ENCODE data around the gene MKRN1.

Gene MKRN1

DNA sequence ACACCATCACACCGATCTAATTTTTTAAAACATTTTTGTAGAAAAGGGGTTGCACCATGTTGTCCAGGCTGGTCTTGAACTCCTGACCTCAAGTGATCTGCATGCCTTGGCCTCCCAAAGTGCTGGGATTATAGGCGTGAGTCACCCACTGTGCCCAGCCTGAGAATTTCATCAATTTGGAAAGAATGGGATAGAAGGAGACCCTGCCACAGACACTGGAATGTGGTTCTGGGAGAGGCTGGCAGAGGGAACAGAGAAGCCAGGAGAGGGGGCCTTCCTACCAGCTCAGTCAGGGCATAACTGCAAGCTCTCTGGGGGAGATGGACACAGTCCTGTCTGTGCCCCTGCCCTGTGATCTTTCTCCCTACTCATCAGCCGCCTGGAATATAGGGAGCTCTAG is 42.1 kb upstream of the MKRN1 start:
- Histone ChIP-seq H2BK15ac (ENCODE audit: low read depth, poor library complexity, severe bottlenecking) (no peak overlapping the region), H4K8ac (ENCODE audit: low read length) (no peak overlapping the region), H3K14ac (ENCODE audit: low read length in 2 of 2) (no peak overlapping the region), H3K27me3 (ENCODE audit: control insufficient read depth in 1 of 2, insufficient read depth in 1 of 2, low read length in 2 of 2) (no peaks in the 10 kb centered on the region), H2BK5ac (ENCODE audit: low read depth, low read length, poor library complexity, severe bottlenecking) (no peak overlapping the region), H3K27ac (ENCODE audit: low read length, poor library complexity, severe bottlenecking) (no peak overlapping the region), H3K9me3 (ENCODE audit: control insufficient read depth, low read length) (no peaks in the 10 kb centered on the region), H3K9ac (ENCODE audit: low read length) (no peak overlapping the region), H3K79me1 (replicated peaks; ENCODE audit: low read length, poor library complexity, severe bottlenecking) (peaks cover 19% of the 10 kb centered on the region), H3K4me1 (ENCODE audit: control insufficient read depth, insufficient read depth, low read depth, low read length) (peaks cover 12% of the 10 kb centered on the region), H3K4ac (ENCODE audit: low read depth in 1 of 2, low read length in 2 of 2) (no peak overlapping the region), H4K91ac (ENCODE audit: low read length) (no peak overlapping the region), H2AK5ac (ENCODE audit: low read length, severe bottlenecking) (no peak overlapping the region), H2BK120ac (ENCODE audit: low read depth, low read length) (no peak overlapping the region), H3K4me3 (ENCODE audit: insufficient read depth in 1 of 2, low read depth in 1 of 2, low read length in 2 of 2) (no peak overlapping the region), H3K23ac (ENCODE audit: low read length in 2 of 2) (no peak overlapping the region), H3K4me2 (ENCODE audit: low read length, poor library complexity, severe bottlenecking) (no peak overlapping the region), H2BK12ac (ENCODE audit: low read length in 2 of 2) (no peak overlapping the region), H3K18ac (ENCODE audit: low read depth in 1 of 2, low read length in 2 of 2) (no peak overlapping the region), H3K36me3 (ENCODE audit: control insufficient read depth in 1 of 2, insufficient read depth in 2 of 2, low read depth in 1 of 2, low read length in 2 of 2) (peaks cover 26 to 82% of the 10 kb centered on the region in 2 experiments), H2AFZ (ENCODE audit: low read depth, low read length) (no peak overlapping the region)
- 96% methylated on average over 3 of the region's 3 CpGs for WGBS
- no peak for DNase-seq

DNA sequence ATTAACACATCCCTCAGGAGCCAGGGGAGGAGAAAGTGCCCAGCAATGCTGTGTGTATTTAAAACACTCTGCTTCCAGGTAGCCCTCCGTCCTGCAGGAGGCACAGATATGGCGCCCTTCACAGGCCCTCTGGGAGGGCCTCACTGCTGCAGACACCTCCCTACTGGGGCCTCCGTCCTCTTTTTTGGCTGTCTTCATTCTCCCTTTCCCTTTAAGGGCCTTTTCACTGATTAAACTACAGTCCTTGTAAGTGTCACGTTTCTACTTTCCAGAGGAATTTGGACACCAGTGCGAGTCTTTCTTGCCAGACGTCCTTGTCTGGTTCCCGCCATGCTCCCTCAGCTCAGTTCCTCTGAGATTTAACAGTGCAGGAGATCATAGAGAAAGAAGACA is 39.7 kb upstream of the MKRN1 start:
- no peak for DNase-seq
- Histone ChIP-seq H2BK15ac (ENCODE audit: low read depth, poor library complexity, severe bottlenecking) (no peak overlapping the region), H4K8ac (ENCODE audit: low read length) (no peak overlapping the region)

DNA sequence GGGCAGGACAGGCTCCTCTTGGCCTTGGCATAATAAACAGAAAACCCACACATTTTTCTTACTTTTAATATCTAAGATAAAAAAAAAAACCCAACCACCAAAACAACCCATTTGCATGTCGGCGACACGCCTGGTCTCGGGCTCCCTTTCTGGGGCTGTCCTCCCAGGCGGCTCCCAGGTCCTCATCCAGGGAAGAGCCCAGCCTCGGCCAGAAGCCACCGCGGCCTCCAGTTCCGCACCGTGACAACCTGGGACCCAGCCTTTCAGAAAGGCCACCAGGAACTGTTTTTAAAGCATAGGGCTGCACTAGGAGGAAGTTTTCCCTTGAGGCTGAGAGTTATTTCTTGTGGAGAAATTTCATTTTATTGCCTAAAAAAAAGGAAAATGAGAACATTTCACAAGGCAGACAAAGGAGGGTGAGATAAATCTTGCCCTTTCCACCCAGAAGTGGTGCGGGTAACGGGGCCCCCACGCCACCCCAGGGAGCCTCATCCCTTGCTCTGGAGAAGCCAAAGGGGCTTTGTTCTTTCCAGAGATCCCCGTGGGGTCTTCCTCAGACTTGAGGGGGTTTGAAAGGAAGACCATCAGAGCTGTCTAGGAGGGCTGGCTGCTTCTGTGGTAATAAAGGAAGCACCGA is 39.2 kb upstream of the MKRN1 start:
- whole genome bisulfite sequencing, result 84% methylated on average over 15 of the region's 15 CpGs
- H3K4ac ChIP-seq (ENCODE audit: low read depth in 1 of 2, low read length in 2 of 2), result no peak overlapping the region
- H4K8ac ChIP-seq (ENCODE audit: low read length), result no peak overlapping the region
- peak overlapping the region; percentile 71 for H3K9ac ChIP-seq (ENCODE audit: low read length)
- H3K4me1 ChIP-seq (ENCODE audit: control insufficient read depth, insufficient read depth, low read depth, low read length), result peaks cover 2% of the 10 kb centered on the region
- H2BK5ac ChIP-seq (ENCODE audit: low read depth, low read length, poor library complexity, severe bottlenecking), result no peak overlapping the region
- H3K14ac ChIP-seq (ENCODE audit: low read length in 2 of 2), result peak overlapping the region in 1 of 2 experiments; percentile 68
- no peak overlapping the region for H3K18ac ChIP-seq (ENCODE audit: low read depth in 1 of 2, low read length in 2 of 2)
- H2BK12ac ChIP-seq (ENCODE audit: low read length in 2 of 2), result peak overlapping the region in 1 of 2 experiments; percentile 37
- peak overlapping the region; percentile 46 for H2AFZ ChIP-seq (ENCODE audit: low read depth, low read length)
- peaks cover 11% of the 10 kb centered on the region for H3K79me1 ChIP-seq (replicated peaks; ENCODE audit: low read length, poor library complexity, severe bottlenecking)
- H3K27me3 ChIP-seq (ENCODE audit: control insufficient read depth in 1 of 2, insufficient read depth in 1 of 2, low read length in 2 of 2), result no peaks in the 10 kb centered on the region
- no peak for DNase-seq
- peaks cover 18 to 66% of the 10 kb centered on the region in 2 experiments for H3K36me3 ChIP-seq (ENCODE audit: control insufficient read depth in 1 of 2, insufficient read depth in 2 of 2, low read depth in 1 of 2, low read length in 2 of 2)
- no peak overlapping the region for H3K4me2 ChIP-seq (ENCODE audit: low read length, poor library complexity, severe bottlenecking)
- H2BK15ac ChIP-seq (ENCODE audit: low read depth, poor library complexity, severe bottlenecking), result no peak overlapping the region
- H2AK5ac ChIP-seq (ENCODE audit: low read length, severe bottlenecking), result peak overlapping the region; percentile 41
- no peak overlapping the region for H2BK120ac ChIP-seq (ENCODE audit: low read depth, low read length)
- peak overlapping the region; percentile 34 for H3K27ac ChIP-seq (ENCODE audit: low read length, poor library complexity, severe bottlenecking)
- H3K23ac ChIP-seq (ENCODE audit: low read length in 2 of 2), result no peak overlapping the region
- peak overlapping the region in 1 of 2 experiments; percentile 17 for H3K4me3 ChIP-seq (ENCODE audit: insufficient read depth in 1 of 2, low read depth in 1 of 2, low read length in 2 of 2)
- H3K9me3 ChIP-seq (ENCODE audit: control insufficient read depth, low read length), result no peaks in the 10 kb centered on the region
- no peak overlapping the region for H4K91ac ChIP-seq (ENCODE audit: low read length)

More for the DNA sequence above, 39.7 kb upstream of the MKRN1 start:
- no peak overlapping the region for H4K91ac ChIP-seq (ENCODE audit: low read length)
- H2BK120ac ChIP-seq (ENCODE audit: low read depth, low read length), result no peak overlapping the region
- H2BK5ac ChIP-seq (ENCODE audit: low read depth, low read length, poor library complexity, severe bottlenecking), result no peak overlapping the region
- no peak overlapping the region for H3K18ac ChIP-seq (ENCODE audit: low read depth in 1 of 2, low read length in 2 of 2)
- H3K4me3 ChIP-seq (ENCODE audit: insufficient read depth in 1 of 2, low read depth in 1 of 2, low read length in 2 of 2), result no peak overlapping the region
- peak overlapping the region in 1 of 2 experiments; percentile 28 for H3K4ac ChIP-seq (ENCODE audit: low read depth in 1 of 2, low read length in 2 of 2)
- H3K36me3 ChIP-seq (ENCODE audit: control insufficient read depth in 1 of 2, insufficient read depth in 2 of 2, low read depth in 1 of 2, low read length in 2 of 2), result peaks cover 18 to 70% of the 10 kb centered on the region in 2 experiments
- H3K79me1 ChIP-seq (replicated peaks; ENCODE audit: low read length, poor library complexity, severe bottlenecking), result peaks cover 13% of the 10 kb centered on the region
- H3K14ac ChIP-seq (ENCODE audit: low read length in 2 of 2), result no peak overlapping the region
- no peak overlapping the region for H3K23ac ChIP-seq (ENCODE audit: low read length in 2 of 2)
- peak overlapping the region; percentile 71 for H3K9ac ChIP-seq (ENCODE audit: low read length)
- H2AFZ ChIP-seq (ENCODE audit: low read depth, low read length), result no peak overlapping the region
- 68% methylated on average over 7 of the region's 7 CpGs for WGBS
- H3K4me1 ChIP-seq (ENCODE audit: control insufficient read depth, insufficient read depth, low read depth, low read length), result peaks cover 2% of the 10 kb centered on the region
- no peak overlapping the region for H3K4me2 ChIP-seq (ENCODE audit: low read length, poor library complexity, severe bottlenecking)
- no peaks in the 10 kb centered on the region for H3K27me3 ChIP-seq (ENCODE audit: control insufficient read depth in 1 of 2, insufficient read depth in 1 of 2, low read length in 2 of 2)
- H2BK12ac ChIP-seq (ENCODE audit: low read length in 2 of 2), result no peak overlapping the region
- no peak overlapping the region for H3K27ac ChIP-seq (ENCODE audit: low read length, poor library complexity, severe bottlenecking)
- no peaks in the 10 kb centered on the region for H3K9me3 ChIP-seq (ENCODE audit: control insufficient read depth, low read length)
- no peak overlapping the region for H2AK5ac ChIP-seq (ENCODE audit: low read length, severe bottlenecking)

DNA sequence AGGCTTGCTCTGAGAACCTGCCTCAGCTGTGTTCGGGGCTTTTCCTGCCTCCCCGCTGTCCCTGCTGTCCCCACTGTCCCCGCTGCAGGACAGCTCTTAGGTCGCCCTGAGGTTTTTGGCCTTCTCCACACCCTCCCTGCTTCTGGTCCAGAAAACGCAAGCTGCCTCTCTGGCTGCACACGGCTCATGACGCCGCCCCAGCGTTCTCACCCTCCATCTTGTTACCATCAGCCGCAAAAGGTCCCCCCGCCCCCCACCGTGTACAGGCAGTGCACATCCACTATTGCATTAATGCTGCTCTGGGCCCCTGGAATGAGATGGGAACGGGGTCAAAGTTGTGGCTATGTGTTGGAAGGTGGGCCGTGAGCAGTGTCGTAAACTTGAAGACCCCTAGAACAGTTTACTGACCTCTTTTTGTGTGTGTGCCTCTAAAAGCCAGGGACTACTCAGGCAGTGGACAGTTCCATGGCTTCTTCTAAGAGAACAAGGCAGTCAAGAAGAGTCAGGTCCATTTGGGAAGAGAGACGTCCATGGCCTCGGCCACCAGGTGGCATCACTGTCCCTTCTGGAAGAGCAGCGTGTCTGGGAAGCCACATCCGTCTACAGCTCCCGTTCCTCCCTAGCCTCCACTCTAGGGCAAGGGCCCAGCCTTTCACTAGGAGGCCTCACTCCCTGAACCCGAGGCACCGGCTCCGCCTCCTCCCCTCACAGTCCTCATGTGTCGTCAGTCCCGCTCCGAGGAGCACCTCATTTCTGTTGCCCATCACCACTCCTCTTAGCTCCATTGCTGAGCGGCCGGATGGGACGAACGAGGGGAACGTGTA is 38.5 kb upstream of the MKRN1 start:
- H3K4me2 ChIP-seq (ENCODE audit: low read length, poor library complexity, severe bottlenecking), result no peak overlapping the region
- WGBS, result 51% methylated on average over 26 of the region's 31 CpGs

More for the DNA sequence above, 38.5 kb upstream of the MKRN1 start:
- no peaks in the 10 kb centered on the region for H3K27me3 ChIP-seq (ENCODE audit: control insufficient read depth in 1 of 2, insufficient read depth in 1 of 2, low read length in 2 of 2)
- H2BK5ac ChIP-seq (ENCODE audit: low read depth, low read length, poor library complexity, severe bottlenecking), result no peak overlapping the region
- no peak overlapping the region for H4K91ac ChIP-seq (ENCODE audit: low read length)
- H4K8ac ChIP-seq (ENCODE audit: low read length), result no peak overlapping the region
- H3K27ac ChIP-seq (ENCODE audit: low read length, poor library complexity, severe bottlenecking), result no peak overlapping the region
- no peak overlapping the region for H2AK5ac ChIP-seq (ENCODE audit: low read length, severe bottlenecking)
- peak; percentile 89 for DNase-seq
- H3K4ac ChIP-seq (ENCODE audit: low read depth in 1 of 2, low read length in 2 of 2), result no peak overlapping the region
- no peak overlapping the region for H2BK15ac ChIP-seq (ENCODE audit: low read depth, poor library complexity, severe bottlenecking)
- peak overlapping the region in 1 of 2 experiments; percentile 17 for H3K4me3 ChIP-seq (ENCODE audit: insufficient read depth in 1 of 2, low read depth in 1 of 2, low read length in 2 of 2)
- H3K9me3 ChIP-seq (ENCODE audit: control insufficient read depth, low read length), result no peaks in the 10 kb centered on the region
- peak overlapping the region in 1 of 2 experiments; percentile 68 for H3K14ac ChIP-seq (ENCODE audit: low read length in 2 of 2)
- H3K4me1 ChIP-seq (ENCODE audit: control insufficient read depth, insufficient read depth, low read depth, low read length), result peaks cover 2% of the 10 kb centered on the region
- peak overlapping the region; percentile 46 for H2AFZ ChIP-seq (ENCODE audit: low read depth, low read length)
- H3K18ac ChIP-seq (ENCODE audit: low read depth in 1 of 2, low read length in 2 of 2), result no peak overlapping the region
- peak overlapping the region in 1 of 2 experiments; percentile 37 for H2BK12ac ChIP-seq (ENCODE audit: low read length in 2 of 2)
- H2BK120ac ChIP-seq (ENCODE audit: low read depth, low read length), result no peak overlapping the region
- H3K23ac ChIP-seq (ENCODE audit: low read length in 2 of 2), result no peak overlapping the region
- H3K9ac ChIP-seq (ENCODE audit: low read length), result peak overlapping the region; percentile 71
- peaks cover 13 to 59% of the 10 kb centered on the region in 2 experiments for H3K36me3 ChIP-seq (ENCODE audit: control insufficient read depth in 1 of 2, insufficient read depth in 2 of 2, low read depth in 1 of 2, low read length in 2 of 2)
- peaks cover 10% of the 10 kb centered on the region for H3K79me1 ChIP-seq (replicated peaks; ENCODE audit: low read length, poor library complexity, severe bottlenecking)
